Parathyroid adenoma (tissue), 2 donors: ENCODE measurements around the gene BEGAIN.

Source experiments
- H2AFZ ChIP-seq: fragments of 300-600 bp; sonication (generic); one replicate; pipeline ENCODE4 v1.7.0; 2017; ENCODE audit warnings: antibody characterized with exemption, mild to moderate bottlenecking
- H3K27ac ChIP-seq: fragments of 300-600 bp; sonication (generic); one replicate; pipeline ENCODE4 v1.7.0; 2017
- H3K27me3 ChIP-seq: fragments of 300-600 bp; sonication (generic); one replicate; pipeline ENCODE4 v1.7.0; 2017; ENCODE audit warnings: low read length; ENCODE audit not compliant: control insufficient read depth, insufficient read depth
- H3K36me3 ChIP-seq: fragments of 300-600 bp; sonication (generic); one replicate; pipeline ENCODE4 v1.7.0; 2017; ENCODE audit warnings: low read length; ENCODE audit not compliant: control insufficient read depth, insufficient read depth
- H3K4me1 ChIP-seq: fragments of 300-600 bp; sonication (generic); one replicate; pipeline ENCODE4 v1.7.0; 2017; ENCODE audit warnings: control low read depth
- H3K4me2 ChIP-seq: fragments of 300-600 bp; sonication (generic); one replicate; pipeline ENCODE4 v1.7.0; 2017; ENCODE audit warnings: low read length
- H3K4me3 ChIP-seq: fragments of 300-600 bp; sonication (generic); one replicate; pipeline ENCODE4 v1.7.0; 2017; ENCODE audit warnings: low read depth, low read length
- H3K79me2 ChIP-seq: fragments of 300-600 bp; sonication (generic); one replicate; pipeline ENCODE4 v1.7.0; 2017; ENCODE audit warnings: control low read depth
- H3K9ac ChIP-seq: fragments of 300-600 bp; sonication (generic); one replicate; pipeline ENCODE4 v1.7.0; 2017; ENCODE audit warnings: mild to moderate bottlenecking
- H3K9me3 ChIP-seq: fragments of 300-600 bp; sonication (generic); one replicate; pipeline ENCODE4 v1.7.0; 2017; ENCODE audit warnings: low read length; ENCODE audit not compliant: control insufficient read depth
- CTCF ChIP-seq: fragments of 300-600 bp; sonication (generic); IDR thresholded peaks from one replicate; pipeline ENCODE4 v1.7.0; 2017; ENCODE audit warnings: antibody characterized with exemption, mild to moderate bottlenecking
- donor health status: primary hyperparathyroidism.

BEGAIN gene

GRCh38 chr14:100540141-100540925, 46.9 kb downstream of the BEGAIN start:
- no peak overlapping the region for H3K4me3 ChIP-seq
- H3K27me3 ChIP-seq: no peaks in the 10 kb centered on the region
- no peaks in the 10 kb centered on the region for H3K36me3 ChIP-seq
- no peaks in the 10 kb centered on the region for H3K79me2 ChIP-seq
- H3K9ac ChIP-seq: no peak overlapping the region
- H3K4me2 ChIP-seq: no peak overlapping the region
- no peak overlapping the region for H3K27ac ChIP-seq
- no peaks in the 10 kb centered on the region for H3K4me1 ChIP-seq
- H2AFZ ChIP-seq: no peak overlapping the region
- H3K9me3 ChIP-seq: no peaks in the 10 kb centered on the region
- TF ChIP-seq CTCF: no peak

GRCh38 chr14:100539766-100540140, 47.5 kb downstream of the BEGAIN start:
- H3K9me3 ChIP-seq: no peaks in the 10 kb centered on the region
- no peak overlapping the region for H3K27ac ChIP-seq
- no peak for TF ChIP-seq CTCF
- no peaks in the 10 kb centered on the region for H3K4me1 ChIP-seq
- H3K27me3 ChIP-seq: no peaks in the 10 kb centered on the region
- no peaks in the 10 kb centered on the region for H3K79me2 ChIP-seq
- no peak overlapping the region for H3K4me3 ChIP-seq
- no peak overlapping the region for H3K4me2 ChIP-seq
- H3K36me3 ChIP-seq: no peaks in the 10 kb centered on the region
- H3K9ac ChIP-seq: no peak overlapping the region
- H2AFZ ChIP-seq: no peak overlapping the region

GRCh38 chr14:100539003-100539660, 48.1 kb downstream of the BEGAIN start:
- no peaks in the 10 kb centered on the region for H3K36me3 ChIP-seq
- TF ChIP-seq CTCF: no peak
- no peaks in the 10 kb centered on the region for H3K9me3 ChIP-seq
- H3K4me1 ChIP-seq: no peaks in the 10 kb centered on the region
- H3K9ac ChIP-seq: no peak overlapping the region
- H3K4me2 ChIP-seq: no peak overlapping the region
- H2AFZ ChIP-seq: no peak overlapping the region
- no peak overlapping the region for H3K4me3 ChIP-seq
- no peak overlapping the region for H3K27ac ChIP-seq
- H3K27me3 ChIP-seq: no peaks in the 10 kb centered on the region
- H3K79me2 ChIP-seq: no peaks in the 10 kb centered on the region

GRCh38 chr14:100538351-100539002, 48.7 kb downstream of the BEGAIN start:
- H2AFZ ChIP-seq: no peak overlapping the region
- no peaks in the 10 kb centered on the region for H3K27me3 ChIP-seq
- TF ChIP-seq CTCF: no peak
- no peak overlapping the region for H3K4me3 ChIP-seq
- H3K4me1 ChIP-seq: no peaks in the 10 kb centered on the region
- H3K79me2 ChIP-seq: no peaks in the 10 kb centered on the region
- H3K27ac ChIP-seq: no peak overlapping the region
- H3K9me3 ChIP-seq: no peaks in the 10 kb centered on the region
- no peak overlapping the region for H3K4me2 ChIP-seq
- H3K9ac ChIP-seq: no peak overlapping the region
- H3K36me3 ChIP-seq: no peaks in the 10 kb centered on the region
